ENCODE measurements around the gene MYO18B.

Gene MYO18B

GRCh38 chr22:25764270-25765015 lies 22.5 kb downstream of the MYO18B start:
- H3K36me3 ChIP-seq (replicated peaks; ENCODE audit: low read depth, low read length), result peaks cover 82% of the 10 kb centered on the region

GRCh38 chr22:25765016-25765367 lies 23.0 kb downstream of the MYO18B start:
- Histone ChIP-seq H3K27me3 (ENCODE audit: low read depth, low read length) (no peaks in the 10 kb centered on the region), H4K20me1 (ENCODE audit: insufficient read depth, low read length) (peaks cover 15% of the 10 kb centered on the region; the same call in 1 of the 2 replicates), H3K4me3 (ENCODE audit: low read length) (no peak overlapping the region), H3K27ac (ENCODE audit: low read length) (no peak overlapping the region), H3K9ac (ENCODE audit: low read length) (no peak overlapping the region), H3K36me3 (replicated peaks; ENCODE audit: low read depth, low read length) (peaks cover 87% of the 10 kb centered on the region), H3K4me1 (ENCODE audit: low read length) (peaks cover 21% of the 10 kb centered on the region), H3K4me2 (ENCODE audit: low read length) (no peak overlapping the region), H3K9me3 (ENCODE audit: insufficient read depth, low read length) (peaks cover 16% of the 10 kb centered on the region), H2AFZ (ENCODE audit: low read depth, low read length) (no peak overlapping the region), H3K79me2 (ENCODE audit: low read length) (peaks cover 14% of the 10 kb centered on the region)
- TF ChIP-seq EZH2phosphoT487 (IDR thresholded peaks at IDR 0.05; ENCODE audit: low read depth), result no peak
- TF ChIP-seq CTCF (IDR thresholded peaks at IDR 0.05; ENCODE audit: low read depth, low read length), result no peak

More at GRCh38 chr22:25764270-25765015, 22.5 kb downstream of the MYO18B start:
- Histone ChIP-seq H2AFZ (ENCODE audit: low read depth, low read length) (no peak overlapping the region), H3K9me3 (ENCODE audit: insufficient read depth, low read length) (peaks cover 12% of the 10 kb centered on the region; the same call in 1 of the 2 replicates), H3K27me3 (ENCODE audit: low read depth, low read length) (no peaks in the 10 kb centered on the region), H3K27ac (ENCODE audit: low read length) (no peak overlapping the region), H4K20me1 (ENCODE audit: insufficient read depth, low read length) (peaks cover 20% of the 10 kb centered on the region), H3K4me2 (ENCODE audit: low read length) (no peak overlapping the region), H3K9ac (ENCODE audit: low read length) (no peak overlapping the region), H3K4me1 (ENCODE audit: low read length) (peaks cover 20% of the 10 kb centered on the region), H3K79me2 (ENCODE audit: low read length) (peaks cover 17% of the 10 kb centered on the region), H3K4me3 (ENCODE audit: low read length) (no peak overlapping the region)
- peak; percentile 36 for TF ChIP-seq CTCF (IDR thresholded peaks at IDR 0.05; ENCODE audit: low read depth, low read length)
- TF ChIP-seq EZH2phosphoT487 (IDR thresholded peaks at IDR 0.05; ENCODE audit: low read depth), result no peak

DNA sequence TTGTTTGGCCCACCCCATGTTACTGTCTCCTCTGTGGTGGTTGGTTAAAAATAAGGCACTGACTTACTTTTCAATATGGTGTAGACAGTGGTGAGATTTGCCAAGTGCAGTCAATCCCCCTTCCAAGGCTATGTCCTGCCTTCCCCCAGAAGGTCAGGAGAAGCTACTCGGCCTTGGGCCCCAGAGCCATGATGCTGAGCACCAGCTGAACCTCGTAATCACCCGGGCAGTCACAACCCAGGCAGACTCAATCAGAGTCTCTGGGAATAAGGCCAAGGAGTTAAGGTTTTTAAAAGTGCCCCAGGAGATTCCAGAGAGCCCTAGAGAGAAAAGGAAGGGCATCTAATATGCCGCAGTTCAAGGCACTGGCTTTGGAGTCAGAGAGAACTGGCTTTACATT lies 23.8 kb downstream of the MYO18B start:
- peaks cover 25% of the 10 kb centered on the region for H3K4me1 ChIP-seq (ENCODE audit: low read length)
- H4K20me1 ChIP-seq (ENCODE audit: insufficient read depth, low read length), result peaks cover 7% of the 10 kb centered on the region; the same call in 1 of the 2 replicates
- H3K79me2 ChIP-seq (ENCODE audit: low read length), result peaks cover 10% of the 10 kb centered on the region
- no peak overlapping the region for H3K4me3 ChIP-seq (ENCODE audit: low read length)
- H3K9ac ChIP-seq (ENCODE audit: low read length), result no peak overlapping the region
- no peak overlapping the region for H3K4me2 ChIP-seq (ENCODE audit: low read length)
- no peak overlapping the region for H2AFZ ChIP-seq (ENCODE audit: low read depth, low read length)
- peaks cover 19% of the 10 kb centered on the region for H3K9me3 ChIP-seq (ENCODE audit: insufficient read depth, low read length)
- H3K27ac ChIP-seq (ENCODE audit: low read length), result no peak overlapping the region
- peaks cover 93% of the 10 kb centered on the region for H3K36me3 ChIP-seq (replicated peaks; ENCODE audit: low read depth, low read length)
- TF ChIP-seq EZH2phosphoT487 (IDR thresholded peaks at IDR 0.05; ENCODE audit: low read depth), result no peak
- no peak for TF ChIP-seq CTCF (IDR thresholded peaks at IDR 0.05; ENCODE audit: low read depth, low read length)
- H3K27me3 ChIP-seq (ENCODE audit: low read depth, low read length), result no peaks in the 10 kb centered on the region

DNA sequence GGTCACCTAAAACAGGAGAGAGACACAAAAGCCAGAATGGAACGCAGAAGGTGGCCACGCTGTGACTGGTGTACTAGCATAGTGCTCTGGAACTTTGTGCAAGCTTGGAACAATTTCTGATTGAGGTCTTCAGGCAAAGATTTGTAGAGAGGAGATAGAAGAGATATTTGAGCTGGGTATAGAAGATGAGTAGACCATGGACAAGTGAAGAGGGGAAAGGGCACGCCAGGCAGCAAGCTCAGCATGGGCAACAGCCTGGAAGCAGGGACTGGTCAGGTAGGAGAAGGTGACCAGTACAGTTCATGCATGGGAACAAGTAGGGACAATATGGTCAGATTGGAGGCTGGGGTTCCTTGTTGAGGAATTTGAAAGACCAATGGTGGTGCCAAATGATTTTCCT lies 24.4 kb downstream of the MYO18B start:
- no peak overlapping the region for H3K4me3 ChIP-seq (ENCODE audit: low read length)
- H3K9ac ChIP-seq (ENCODE audit: low read length), result no peak overlapping the region
- no peak overlapping the region for H3K4me2 ChIP-seq (ENCODE audit: low read length)
- no peak overlapping the region for H2AFZ ChIP-seq (ENCODE audit: low read depth, low read length)
- H3K9me3 ChIP-seq (ENCODE audit: insufficient read depth, low read length), result peaks cover 19% of the 10 kb centered on the region
- peaks cover 7% of the 10 kb centered on the region; the same call in 1 of the 2 replicates for H3K79me2 ChIP-seq (ENCODE audit: low read length)
- H3K4me1 ChIP-seq (ENCODE audit: low read length), result peaks cover 25% of the 10 kb centered on the region
- TF ChIP-seq CTCF (IDR thresholded peaks at IDR 0.05; ENCODE audit: low read depth, low read length), result no peak
- H3K36me3 ChIP-seq (replicated peaks; ENCODE audit: low read depth, low read length), result peaks cover 93% of the 10 kb centered on the region
- H3K27ac ChIP-seq (ENCODE audit: low read length), result no peak overlapping the region
- H4K20me1 ChIP-seq (ENCODE audit: insufficient read depth, low read length), result 0 out of 2 replicates have a peak, but pooled peaks cover 1% of the 10 kb centered on the region
- H3K27me3 ChIP-seq (ENCODE audit: low read depth, low read length), result no peaks in the 10 kb centered on the region
